ENCODE results near the gene ADRA2A. TPM values are rescaled to one million over a fixed set of nuclear protein-coding genes. Genes with fewer than 3 reads are reported as not detected.

The ADRA2A gene
- total RNA-seq, 1 donor from 2014 or later: 4.9 TPM

- Mint-ChIP-seq H3K4me1 (peaks cover 3% of the 10 kb centered on the region), H3K9me3 (no peaks in the 10 kb centered on the region), H3K36me3 (no peaks in the 10 kb centered on the region), H3K27ac (no peak overlapping the region), H3K4me3 (no peak overlapping the region), H3K27me3 (ENCODE audit: low read depth) (peaks cover 23% of the 10 kb centered on the region)
- TF ChIP-seq CTCF (IDR thresholded peaks at IDR 0.05; ENCODE audit: unreplicated experiment): no peak
- DNase-seq (ENCODE audit: low spot score in 2 of 2, unreplicated experiment in 2 of 2): no peak
Observed at GRCh38 chr10:111112333-111112732, 35.5 kb downstream of the ADRA2A start.

- peaks cover 3% of the 10 kb centered on the region for H3K4me1 Mint-ChIP-seq
- no peak overlapping the region for H3K27ac Mint-ChIP-seq
- no peak for DNase-seq (ENCODE audit: low spot score in 2 of 2, unreplicated experiment in 2 of 2)
- no peak overlapping the region for H3K4me3 Mint-ChIP-seq
- TF ChIP-seq CTCF (IDR thresholded peaks at IDR 0.05; ENCODE audit: unreplicated experiment): no peak
- H3K9me3 Mint-ChIP-seq: no peaks in the 10 kb centered on the region
- H3K36me3 Mint-ChIP-seq: no peaks in the 10 kb centered on the region
- H3K27me3 Mint-ChIP-seq (ENCODE audit: low read depth): peaks cover 26% of the 10 kb centered on the region
Observed at GRCh38 chr10:111113238-111113960, 36.6 kb downstream of the ADRA2A start.

- H3K27ac Mint-ChIP-seq: no peak overlapping the region
- peaks cover 3% of the 10 kb centered on the region for H3K4me1 Mint-ChIP-seq
- H3K36me3 Mint-ChIP-seq: no peaks in the 10 kb centered on the region
- H3K27me3 Mint-ChIP-seq (ENCODE audit: low read depth): peaks cover 32% of the 10 kb centered on the region
- no peak overlapping the region for H3K4me3 Mint-ChIP-seq
- TF ChIP-seq CTCF (IDR thresholded peaks at IDR 0.05; ENCODE audit: unreplicated experiment): no peak
- no peak for DNase-seq (ENCODE audit: low spot score in 2 of 2, unreplicated experiment in 2 of 2)
- no peaks in the 10 kb centered on the region for H3K9me3 Mint-ChIP-seq
Observed at GRCh38 chr10:111113961-111114757, 37.3 kb downstream of the ADRA2A start.

GRCh38 chr10:111114758-111115500 is 38.1 kb downstream of the ADRA2A start:
- DNase-seq (ENCODE audit: low spot score in 2 of 2, unreplicated experiment in 2 of 2): no peak
- Mint-ChIP-seq H3K27ac (no peak overlapping the region), H3K4me3 (no peak overlapping the region), H3K9me3 (no peaks in the 10 kb centered on the region), H3K4me1 (no peaks in the 10 kb centered on the region), H3K36me3 (no peaks in the 10 kb centered on the region), H3K27me3 (ENCODE audit: low read depth) (peaks cover 38% of the 10 kb centered on the region)
- no peak for TF ChIP-seq CTCF (IDR thresholded peaks at IDR 0.05; ENCODE audit: unreplicated experiment)

- H3K4me3 Mint-ChIP-seq: no peak overlapping the region
- TF ChIP-seq CTCF (IDR thresholded peaks at IDR 0.05; ENCODE audit: unreplicated experiment): no peak
- H3K36me3 Mint-ChIP-seq: no peaks in the 10 kb centered on the region
- H3K27me3 Mint-ChIP-seq (ENCODE audit: low read depth): peaks cover 46% of the 10 kb centered on the region
- H3K4me1 Mint-ChIP-seq: no peaks in the 10 kb centered on the region
- H3K27ac Mint-ChIP-seq: no peak overlapping the region
- no peak for DNase-seq (ENCODE audit: low spot score in 2 of 2, unreplicated experiment in 2 of 2)
- no peaks in the 10 kb centered on the region for H3K9me3 Mint-ChIP-seq
Observed at GRCh38 chr10:111116211-111116610, 39.4 kb downstream of the ADRA2A start.

All from mesothelial cell of epicardium (in vitro differentiated cells).